ENCODE data around the gene IRF1. TPM values are rescaled to one million over a fixed set of nuclear protein-coding genes. Genes with fewer than 3 reads are reported as not detected.
A peak's percentile ranks its signal among the peaks of the same experiment; 100 is the strongest.

IRF1 gene
- total and polyA plus RNA-seq, 7 experiments from 2014 or later = 118 to 632 (median 174) TPM

GRCh38 chr5:132489871-132490483 lies 596 bp downstream of the IRF1 start:
- intact Hi-C loops (cut with micrococcal nuclease) = loop anchor here (1.0 to 10.0 kb wide), 21 partner anchors 10 to 1885 kb away; partner anchors contain the start of genes AFF4 (in 1 of the 2), GDF9 (in 1 of the 2), HSPA4 (in 1 of the 2) and IL3 (in 1 of the 2)
- ChIA-PET POLR2A (interaction anchor here (0.7 to 17.6 kb wide), 24 partner anchors 9 to 257 kb away, joined by 3 to 268 read pairs (median 24); partner anchors contain the start of genes CCNI2 and SLC22A5), CTCF (interaction anchor here (1.0 to 6.6 kb wide), 19 partner anchors 11 to 393 kb away, joined by 3 to 46 read pairs (median 12); no protein-coding TSS in a partner anchor)
- Mint-ChIP-seq H3K36me3 (peaks cover 14 to 52% (median 39%) of the 10 kb centered on the region in 5 donors), H3K4me1 (peaks cover 57 to 78% (median 72%) of the 10 kb centered on the region in 7 donors), H3K27me3 (peaks cover 0 to 2% (median 0%) of the 10 kb centered on the region in 5 donors), H3K9me3 (peaks cover 0 to 2% (median 0%) of the 10 kb centered on the region in 11 donors), H3K4me3 (peak overlapping the region; percentile 92 to 98 (median 95)), H3K27ac (peak overlapping the region; percentile 90 to 98 (median 96))
- ATAC-seq = peak; percentile 36
- DNase-seq = peak in 2 of 9 donors; percentile 40 to 66
- peaks cover 38 to 54% (median 49%) of the 10 kb centered on the region in 3 experiments for H3K36me3 ChIP-seq (ENCODE audit: control insufficient read depth in 2 of 3, insufficient read depth in 3 of 3, low read length in 3 of 3)
- H3K9me3 ChIP-seq (ENCODE audit: control insufficient read depth in 2 of 3, low read length in 3 of 3) = no peaks in the 10 kb centered on the region
- peak overlapping the region; percentile 78 for H3K4me3 ChIP-seq (ENCODE audit: low read length)
- H3K27ac ChIP-seq (ENCODE audit: low read depth, low read length) = peak overlapping the region; percentile 99
- H3K4me1 ChIP-seq (ENCODE audit: control insufficient read depth in 2 of 2, insufficient read depth in 2 of 2, low read length in 2 of 2) = peaks cover 59 to 64% of the 10 kb centered on the region in 2 donors
- no peaks in the 10 kb centered on the region for H3K27me3 ChIP-seq (ENCODE audit: control insufficient read depth in 2 of 2, insufficient read depth in 2 of 2, low read length in 2 of 2)

GRCh38 chr5:132489051-132489770 lies 1.4 kb downstream of the IRF1 start:
- Mint-ChIP-seq H3K36me3 (peaks cover 18 to 57% (median 47%) of the 10 kb centered on the region in 5 donors), H3K4me1 (peaks cover 53 to 78% (median 72%) of the 10 kb centered on the region in 7 donors), H3K4me3 (peak overlapping the region; percentile 92 to 98 (median 95)), H3K9me3 (peaks cover 0 to 2% (median 0%) of the 10 kb centered on the region in 11 donors), H3K27me3 (peaks cover 0 to 2% (median 0%) of the 10 kb centered on the region in 5 donors), H3K27ac (peak overlapping the region; percentile 90 to 98 (median 96))
- H3K27ac ChIP-seq (ENCODE audit: low read depth, low read length) = peak overlapping the region; percentile 99
- H3K9me3 ChIP-seq (ENCODE audit: control insufficient read depth in 2 of 3, low read length in 3 of 3) = no peaks in the 10 kb centered on the region
- H3K4me3 ChIP-seq (ENCODE audit: low read length) = peak overlapping the region; percentile 78
- ChIA-PET POLR2A (interaction anchor here (1.0 to 17.6 kb wide), 16 partner anchors 10 to 258 kb away, joined by 3 to 268 read pairs (median 76); partner anchors contain the start of gene CCNI2), CTCF (interaction anchor here (1.2 to 6.6 kb wide), 15 partner anchors 10 to 102 kb away, joined by 3 to 46 read pairs (median 16); no protein-coding TSS in a partner anchor)
- DNase-seq (peak in 2 of 9 donors; percentile 6 to 34), ATAC-seq (no peak)
- intact Hi-C loops (cut with micrococcal nuclease) = no loop called here
- peaks cover 43 to 62% (median 57%) of the 10 kb centered on the region in 3 experiments for H3K36me3 ChIP-seq (ENCODE audit: control insufficient read depth in 2 of 3, insufficient read depth in 3 of 3, low read length in 3 of 3)
- H3K4me1 ChIP-seq (ENCODE audit: control insufficient read depth in 2 of 2, insufficient read depth in 2 of 2, low read length in 2 of 2) = peaks cover 57 to 59% of the 10 kb centered on the region in 2 donors
- no peaks in the 10 kb centered on the region for H3K27me3 ChIP-seq (ENCODE audit: control insufficient read depth in 2 of 2, insufficient read depth in 2 of 2, low read length in 2 of 2)

- DNase-seq (no peak), ATAC-seq (no peak)
- Histone ChIP-seq H3K4me1 (ENCODE audit: control insufficient read depth in 2 of 2, insufficient read depth in 2 of 2, low read length in 2 of 2) (peaks cover 51 to 59% of the 10 kb centered on the region in 2 donors), H3K27me3 (ENCODE audit: control insufficient read depth in 2 of 2, insufficient read depth in 2 of 2, low read length in 2 of 2) (no peaks in the 10 kb centered on the region), H3K9me3 (ENCODE audit: control insufficient read depth in 2 of 3, low read length in 3 of 3) (no peaks in the 10 kb centered on the region), H3K36me3 (ENCODE audit: control insufficient read depth in 2 of 3, insufficient read depth in 3 of 3, low read length in 3 of 3) (peaks cover 49 to 68% (median 63%) of the 10 kb centered on the region in 3 experiments), H3K27ac (ENCODE audit: low read depth, low read length) (peak overlapping the region; percentile 99), H3K4me3 (ENCODE audit: low read length) (peak overlapping the region; percentile 78)
- Mint-ChIP-seq H3K9me3 (peaks cover 0 to 5% (median 0%) of the 10 kb centered on the region in 11 donors), H3K4me1 (peaks cover 52 to 78% (median 72%) of the 10 kb centered on the region in 7 donors), H3K27ac (peak overlapping the region; percentile 90 to 98 (median 96)), H3K36me3 (peaks cover 23 to 61% (median 53%) of the 10 kb centered on the region in 5 donors), H3K27me3 (peaks cover 0 to 2% (median 0%) of the 10 kb centered on the region in 5 donors), H3K4me3 (peak overlapping the region; percentile 92 to 98 (median 95))
- CTCF ChIA-PET = interaction anchor here (1.2 to 6.6 kb wide), 10 partner anchors 9 to 102 kb away, joined by 3 to 46 read pairs (median 16); no protein-coding TSS in a partner anchor
- intact Hi-C loops (cut with micrococcal nuclease) = no loop called here
- POLR2A ChIA-PET = interaction anchor here (1.0 to 17.6 kb wide), 13 partner anchors 10 to 101 kb away, joined by 3 to 268 read pairs (median 124); no protein-coding TSS in a partner anchor
These were observed 2.0 kb downstream of the IRF1 start for GRCh38 chr5:132488590-132488989.

GRCh38 chr5:132487841-132488555 lies 2.6 kb downstream of the IRF1 start:
- Histone ChIP-seq H3K27ac (ENCODE audit: low read depth, low read length) (peak overlapping the region; percentile 99), H3K4me3 (ENCODE audit: low read length) (peak overlapping the region; percentile 78), H3K27me3 (ENCODE audit: control insufficient read depth in 2 of 2, insufficient read depth in 2 of 2, low read length in 2 of 2) (no peaks in the 10 kb centered on the region), H3K36me3 (ENCODE audit: control insufficient read depth in 2 of 3, insufficient read depth in 3 of 3, low read length in 3 of 3) (peaks cover 54 to 74% (median 69%) of the 10 kb centered on the region in 3 experiments), H3K9me3 (ENCODE audit: control insufficient read depth in 2 of 3, low read length in 3 of 3) (no peaks in the 10 kb centered on the region), H3K4me1 (ENCODE audit: control insufficient read depth in 2 of 2, insufficient read depth in 2 of 2, low read length in 2 of 2) (peaks cover 50 to 65% of the 10 kb centered on the region in 2 donors)
- Mint-ChIP-seq H3K27ac (peak overlapping the region; percentile 90 to 98 (median 96)), H3K4me1 (peaks cover 47 to 74% (median 69%) of the 10 kb centered on the region in 7 donors), H3K4me3 (peak overlapping the region; percentile 92 to 98 (median 95)), H3K9me3 (peaks cover 0 to 5% (median 0%) of the 10 kb centered on the region in 11 donors), H3K27me3 (peaks cover 0 to 2% (median 0%) of the 10 kb centered on the region in 5 donors), H3K36me3 (peaks cover 23 to 64% (median 53%) of the 10 kb centered on the region in 5 donors)
- ATAC-seq (no peak), DNase-seq (peak in 3 of 9 donors; percentile 8 to 27 (median 20))
- POLR2A ChIA-PET = interaction anchor here (1.0 to 17.6 kb wide), 13 partner anchors 9 to 101 kb away, joined by 3 to 268 read pairs (median 124); no protein-coding TSS in a partner anchor
- CTCF ChIA-PET = interaction anchor here (1.2 to 6.6 kb wide), 12 partner anchors 9 to 101 kb away, joined by 3 to 46 read pairs (median 13); no protein-coding TSS in a partner anchor
- intact Hi-C loops (cut with micrococcal nuclease) = no loop called here

- peak overlapping the region; percentile 78 for H3K4me3 ChIP-seq (ENCODE audit: low read length)
- H3K27ac Mint-ChIP-seq = peak overlapping the region; percentile 83 to 98 (median 96)
- peak overlapping the region; percentile 99 for H3K27ac ChIP-seq (ENCODE audit: low read depth, low read length)
- peaks cover 42 to 58% of the 10 kb centered on the region in 2 donors for H3K4me1 ChIP-seq (ENCODE audit: control insufficient read depth in 2 of 2, insufficient read depth in 2 of 2, low read length in 2 of 2)
- H3K4me3 Mint-ChIP-seq = peak overlapping the region; percentile 92 to 98 (median 95)
- no peaks in the 10 kb centered on the region for H3K27me3 ChIP-seq (ENCODE audit: control insufficient read depth in 2 of 2, insufficient read depth in 2 of 2, low read length in 2 of 2)
- ChIA-PET CTCF (interaction anchor here (1.4 to 5.1 kb wide), 5 partner anchors 8 to 100 kb away, joined by 3 to 46 read pairs (median 17); no protein-coding TSS in a partner anchor), POLR2A (interaction anchor here (0.7 to 17.6 kb wide), 12 partner anchors 8 to 100 kb away, joined by 3 to 268 read pairs (median 126); no protein-coding TSS in a partner anchor)
- peaks cover 43 to 69% (median 63%) of the 10 kb centered on the region in 7 donors for H3K4me1 Mint-ChIP-seq
- intact Hi-C loops (cut with micrococcal nuclease) = no loop called here
- H3K9me3 ChIP-seq (ENCODE audit: control insufficient read depth in 2 of 3, low read length in 3 of 3) = no peaks in the 10 kb centered on the region
- H3K36me3 Mint-ChIP-seq = peaks cover 23 to 67% (median 53%) of the 10 kb centered on the region in 5 donors
- peaks cover 0 to 5% (median 0%) of the 10 kb centered on the region in 11 donors for H3K9me3 Mint-ChIP-seq
- peaks cover 0 to 2% (median 0%) of the 10 kb centered on the region in 5 donors for H3K27me3 Mint-ChIP-seq
- H3K36me3 ChIP-seq (ENCODE audit: control insufficient read depth in 2 of 3, insufficient read depth in 3 of 3, low read length in 3 of 3) = peaks cover 54 to 78% (median 73%) of the 10 kb centered on the region in 3 experiments
- peak in 1 of 9 donors; percentile 10 for DNase-seq
- no peak for ATAC-seq
These were observed 3.5 kb downstream of the IRF1 start for GRCh38 chr5:132487095-132487428.

Measured in naive thymus-derived CD4-positive, alpha-beta T cell (primary cell).